Islet precursor cell (in vitro differentiated cells): Measurements from ENCODE around the gene ELK3.
A peak's percentile ranks its signal among the peaks of the same experiment; 100 is the strongest.

Experiments used
- DNase-seq: peaks from one replicate; pipeline ENCODE4 v3.0.0-alpha.2; 2018

Gene ELK3

GRCh38 chr12:96189781-96190180, 4.4 kb upstream of the ELK3 start:
- no peak for DNase-seq

DNA sequence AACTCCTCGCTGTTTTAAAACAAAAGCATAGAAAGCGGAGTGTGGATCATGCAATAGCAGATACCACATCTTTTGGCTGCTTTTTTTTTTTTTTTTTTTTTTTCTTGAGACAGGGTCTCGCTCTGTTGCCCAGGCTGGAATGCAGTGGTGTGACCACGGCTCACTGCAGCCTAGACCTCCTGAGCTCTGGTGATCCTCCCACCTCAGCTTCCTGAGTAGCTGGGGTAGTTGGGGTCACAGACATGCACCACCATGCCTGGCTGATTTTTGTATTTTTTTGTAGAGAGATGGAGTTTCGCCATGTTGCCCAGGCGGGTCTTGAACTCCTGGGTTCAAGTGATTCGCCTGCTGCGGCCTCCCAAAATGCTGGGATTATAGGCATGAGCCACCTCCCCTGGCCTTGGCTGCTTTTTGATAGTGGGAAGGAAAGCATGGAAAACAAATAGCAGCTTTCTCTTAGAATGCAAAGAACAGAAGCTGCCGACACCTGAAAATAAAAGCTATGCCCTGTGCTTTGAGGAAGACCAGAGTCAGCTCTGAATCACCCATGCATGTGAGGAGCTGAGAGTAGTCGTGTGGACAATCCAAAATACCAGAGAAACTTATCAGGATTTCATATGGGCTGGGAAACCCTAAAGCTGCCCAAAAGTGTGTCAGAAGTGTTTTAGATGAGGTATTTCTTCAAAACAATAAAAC, 3.6 kb upstream of the ELK3 start:
- DNase-seq, result peak; percentile 70

- no peak for DNase-seq
Observed at GRCh38 chr12:96192926-96193573, 1.1 kb upstream of the ELK3 start.

DNA sequence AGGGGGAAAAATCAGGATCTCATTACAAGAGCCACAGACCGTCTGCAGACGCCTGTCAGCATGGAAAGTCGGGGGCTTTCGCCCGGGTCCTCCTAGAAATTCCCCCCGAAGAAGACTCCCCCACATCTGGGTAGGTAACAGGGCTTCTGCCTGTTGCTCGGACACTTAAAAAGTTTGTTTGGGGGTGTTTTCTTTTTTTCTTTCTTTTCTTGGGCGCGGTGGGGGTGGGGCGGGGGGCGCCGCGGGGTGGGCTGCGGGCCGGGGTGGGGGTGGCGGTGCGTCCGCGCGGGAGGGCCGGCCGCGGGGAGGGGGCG, 358 bp downstream of the ELK3 start:
- no peak for DNase-seq

- peak; percentile 95 for DNase-seq
Observed at GRCh38 chr12:96194971-96195844, 1.0 kb downstream of the ELK3 start.

- peak; percentile 95 for DNase-seq
Observed at GRCh38 chr12:96195845-96196451, 1.8 kb downstream of the ELK3 start.

DNA sequence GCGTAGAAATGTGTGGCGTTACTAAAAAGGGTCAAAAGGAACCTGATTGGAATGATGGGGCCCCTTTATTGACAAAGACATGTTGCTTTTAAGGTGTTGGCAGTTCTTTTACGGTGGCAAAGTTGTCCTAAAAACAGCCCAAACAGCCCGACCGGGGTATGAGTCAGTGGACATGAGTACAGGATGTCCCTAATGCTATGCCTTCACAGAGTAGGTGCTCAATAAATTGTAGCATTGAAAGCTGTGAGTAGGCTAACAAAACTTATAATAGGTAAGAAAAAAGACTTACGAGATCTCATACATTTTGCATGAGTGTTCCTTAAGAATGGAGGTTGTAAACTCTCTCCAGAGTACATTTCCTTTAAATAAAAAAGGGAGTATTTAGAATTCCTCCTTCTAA, 2.6 kb downstream of the ELK3 start:
- DNase-seq, result peak; percentile 67

DNA sequence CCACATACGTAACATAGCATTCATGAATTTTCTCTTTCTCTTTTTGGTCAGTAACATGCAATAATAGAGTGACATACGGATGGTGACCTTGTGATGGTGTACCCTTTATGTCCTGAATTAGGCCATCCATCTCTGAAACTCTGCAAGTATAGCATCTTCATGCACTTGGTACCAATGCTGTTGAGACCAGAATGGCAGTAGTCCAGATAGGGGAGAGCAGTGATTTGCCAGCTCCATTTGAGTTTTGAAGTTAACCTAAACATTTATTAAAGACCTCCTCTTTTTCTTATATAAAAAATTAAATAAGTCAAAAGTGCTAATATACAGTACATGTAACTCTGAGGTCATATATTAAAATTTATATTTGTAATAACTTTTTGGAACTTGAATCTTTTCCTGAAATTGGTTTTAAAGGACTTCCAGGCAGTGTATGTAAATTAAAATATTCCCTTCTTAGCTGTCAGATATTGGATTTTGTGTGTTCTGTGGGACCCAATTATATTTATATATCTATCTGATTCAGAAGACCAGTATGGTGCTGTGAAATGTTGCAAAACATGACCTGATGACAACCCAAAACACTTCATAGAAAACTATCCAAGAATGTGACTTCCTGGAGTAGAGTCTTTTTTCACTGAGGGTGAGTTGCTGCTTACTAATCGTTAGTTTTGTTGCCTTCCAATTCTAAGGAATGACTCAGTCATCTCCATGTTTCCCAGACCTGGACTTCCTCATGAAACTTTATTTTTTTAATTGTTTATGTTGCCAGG, 3.5 kb downstream of the ELK3 start:
- no peak for DNase-seq

- DNase-seq, result no peak
Observed at GRCh38 chr12:96198965-96199364, 4.8 kb downstream of the ELK3 start.

GRCh38 chr12:96199464-96199863, 5.3 kb downstream of the ELK3 start:
- DNase-seq, result no peak

GRCh38 chr12:96201272-96202227, 7.4 kb downstream of the ELK3 start:
- DNase-seq, result no peak

- DNase-seq, result no peak
Observed at GRCh38 chr12:96204381-96204780, 10.2 kb downstream of the ELK3 start.

DNA sequence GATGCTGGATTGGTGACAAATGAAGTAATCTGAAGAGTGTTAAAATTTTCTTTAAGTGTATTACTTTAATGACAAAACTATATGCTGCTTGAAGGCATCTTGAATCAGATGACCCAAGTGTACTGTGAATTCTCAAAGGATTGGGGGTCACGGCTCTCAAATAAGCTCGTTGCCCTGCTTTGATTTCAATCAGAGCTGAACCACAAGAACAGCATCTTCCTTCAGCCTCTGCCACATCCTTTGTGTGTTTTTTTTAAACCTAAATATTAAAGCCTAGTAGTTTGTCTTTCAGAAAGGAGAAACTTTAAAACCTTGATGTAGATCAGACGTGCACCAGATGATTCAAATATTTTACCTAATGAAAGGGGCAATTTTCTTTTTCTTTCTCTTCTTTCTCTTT, 11.7 kb downstream of the ELK3 start:
- DNase-seq, result no peak

DNA sequence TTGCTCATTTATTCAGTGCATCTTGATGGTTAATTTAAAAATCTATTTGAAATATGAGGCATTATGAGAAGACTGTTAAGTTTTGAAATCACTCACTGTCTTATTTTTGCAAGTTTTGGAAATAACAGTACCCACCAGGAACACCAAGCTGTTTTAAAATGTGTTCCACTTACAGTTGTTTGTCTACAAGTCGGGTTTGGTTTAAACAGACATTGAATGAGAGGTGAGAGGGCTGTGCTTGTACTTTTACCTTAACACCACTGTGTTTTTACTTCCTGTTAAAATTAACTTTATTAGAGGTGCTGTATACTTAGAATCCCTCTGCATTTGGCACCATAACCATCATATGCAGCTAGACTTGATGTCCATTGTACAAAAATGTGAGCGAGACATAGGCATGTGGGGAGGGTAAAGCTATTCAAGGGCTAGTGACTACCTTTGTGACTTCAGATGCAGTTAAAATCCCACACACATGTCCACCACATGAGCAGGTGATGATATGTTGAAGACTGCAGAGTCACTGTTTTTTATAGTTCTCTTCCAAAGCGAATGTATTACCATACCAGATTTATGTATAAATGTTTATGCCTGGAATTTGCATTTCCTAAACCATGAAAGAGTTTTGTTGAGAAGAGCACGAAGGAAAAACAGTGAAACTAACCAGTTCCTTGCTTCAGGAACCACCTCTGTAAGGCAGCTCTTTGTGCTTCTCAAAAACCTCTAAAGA, 12.9 kb downstream of the ELK3 start:
- DNase-seq, result no peak

GRCh38 chr12:96208346-96208745, 14.2 kb downstream of the ELK3 start:
- DNase-seq, result no peak

GRCh38 chr12:96208801-96209549, 14.8 kb downstream of the ELK3 start:
- DNase-seq, result no peak

- peak; percentile 50 for DNase-seq
Observed at GRCh38 chr12:96210376-96211055, 16.3 kb downstream of the ELK3 start.

- peak; percentile 53 for DNase-seq
Observed at GRCh38 chr12:96211988-96212387, 17.8 kb downstream of the ELK3 start.
